Prostate gland (tissue), 2 donors: Measurements from ENCODE around the gene PDCD10. TPM values are rescaled to one million over a fixed set of nuclear protein-coding genes. Genes with fewer than 3 reads are reported as not detected.

ENCODE experiments used
- DNase-seq: peaks from one replicate; pipeline ENCODE4 v3.0.0-alpha.2; 2019; ENCODE audit warnings: low spot score
- H3K27ac ChIP-seq, 2 donors: fragments of 200-600 bp; sonication (generic); 2 replicates each; pipeline ENCODE4 v1.5.1; 2017 to 2019
- H3K27me3 ChIP-seq: fragments of 200-600 bp; sonication (generic); replicated peaks from 2 replicates; pipeline ENCODE4 v1.5.1; 2019; ENCODE audit not compliant: insufficient read depth
- H3K36me3 ChIP-seq, 2 donors: fragments of 200-600 bp; sonication (generic); 1 replicate in 1 of 2; 2 replicates in 1 of 2; pipeline versions ENCODE4 v1.5.1 to v1.8.1; 2017 to 2019
- H3K4me1 ChIP-seq: fragments of 200-600 bp; sonication (generic); replicated peaks from 2 replicates; pipeline ENCODE4 v1.5.1; 2019
- H3K4me3 ChIP-seq, 2 donors: fragments of 200-600 bp; sonication (generic); 2 replicates each; pipeline ENCODE4 v1.5.1; 2017 to 2019
- H3K9me3 ChIP-seq: fragments of 200-600 bp; sonication (generic); 2 replicates; pipeline ENCODE4 v1.5.1; 2017
- CTCF ChIP-seq, 4 experiments: fragments of 200-600 bp in 2 of 4; fragments of 450-650 bp in 2 of 4; sonication (generic) in 2 of 4; IDR thresholded peaks; 1 replicate in 3 of 4; 2 replicates in 1 of 4; pipeline ENCODE4 v1.5.1; 2016 to 2019; ENCODE audit warnings: antibody characterized with exemption in 4 of 4, mild to moderate bottlenecking in 2 of 4, moderate library complexity in 2 of 4
- POLR2A ChIP-seq: fragments of 450-650 bp; IDR thresholded peaks from one replicate; pipeline ENCODE4 v1.6.1; 2016; ENCODE audit warnings: antibody characterized with exemption, mild to moderate bottlenecking
- POLR2AphosphoS5 ChIP-seq: sonication (generic); formaldehyde crosslinking; IDR thresholded peaks from one replicate; pipeline ENCODE4 v1.6.1; 2017; ENCODE audit warnings: antibody characterized with exemption
- WGBS: methylation state at CpG from one replicate; pipeline ENCODE4 v1.1.5; 2018; 5-methylcytosine and 5-hydroxymethylcytosine counted together
- intact Hi-C: fragments of 100-400 bp; cut with DNase I; formaldehyde crosslinking; loops from one replicate; pipeline ENCODE4 v1.14.2; 2022
- total RNA-seq, 2 donors: library from RNA; depleted of rRNA; stranded (reverse); fragments of >200 nt; gene quantifications; one replicate each; pipeline ENCODE4 v1.1.0, GENCODE V29; 2016

PDCD10 gene
- total RNA-seq, 2 donors from 2014 or later, result 50.3 to 58.1 TPM

GRCh38 chr3:167740961-167741587, 6.4 kb upstream of the PDCD10 start:
- TF ChIP-seq CTCF (IDR thresholded peaks at IDR 0.05) (no peak), POLR2A (no peak), POLR2AphosphoS5 (no peak)
- no peaks in the 10 kb centered on the region for H3K36me3 ChIP-seq
- DNase-seq, result no peak
- 76% methylated on average over 2 of the region's 2 CpGs for WGBS
- H3K4me1 ChIP-seq, result no peaks in the 10 kb centered on the region
- H3K27me3 ChIP-seq, result no peaks in the 10 kb centered on the region
- intact Hi-C loops, result no loop called here
- H3K4me3 ChIP-seq, result no peak overlapping the region
- no peak overlapping the region for H3K27ac ChIP-seq
- no peaks in the 10 kb centered on the region for H3K9me3 ChIP-seq

- no peaks in the 10 kb centered on the region for H3K27me3 ChIP-seq
- H3K9me3 ChIP-seq, result no peaks in the 10 kb centered on the region
- intact Hi-C loops, result no loop called here
- no peak for TF ChIP-seq CTCF (IDR thresholded peaks at IDR 0.05)
- no peak for TF ChIP-seq POLR2AphosphoS5
- no peak for TF ChIP-seq POLR2A
- no peak overlapping the region for H3K27ac ChIP-seq
- no peaks in the 10 kb centered on the region for H3K36me3 ChIP-seq
- H3K4me1 ChIP-seq, result no peaks in the 10 kb centered on the region
- no peak overlapping the region for H3K4me3 ChIP-seq
- WGBS, result 96% methylated on average over 4 of the region's 4 CpGs
- no peak for DNase-seq
Measured at GRCh38 chr3:167739190-167739810, 4.6 kb upstream of the PDCD10 start.

- Histone ChIP-seq H3K36me3 (no peaks in the 10 kb centered on the region), H3K9me3 (no peaks in the 10 kb centered on the region), H3K27ac (no peak overlapping the region), H3K4me3 (no peak overlapping the region), H3K27me3 (no peaks in the 10 kb centered on the region), H3K4me1 (no peaks in the 10 kb centered on the region)
- 81% methylated on average over 2 of the region's 2 CpGs for WGBS
- no peak for DNase-seq
- no peak for TF ChIP-seq POLR2AphosphoS5
- no peak for TF ChIP-seq CTCF (IDR thresholded peaks at IDR 0.05)
- no peak for TF ChIP-seq POLR2A
- intact Hi-C loops, result no loop called here
Measured at GRCh38 chr3:167738037-167738436, 3.3 kb upstream of the PDCD10 start.

- H3K4me3 ChIP-seq, result no peak overlapping the region
- no peaks in the 10 kb centered on the region for H3K4me1 ChIP-seq
- H3K27me3 ChIP-seq, result no peaks in the 10 kb centered on the region
- WGBS, result 76% methylated on average over 2 of the region's 2 CpGs
- H3K27ac ChIP-seq, result no peak overlapping the region
- no peaks in the 10 kb centered on the region for H3K9me3 ChIP-seq
- H3K36me3 ChIP-seq, result no peaks in the 10 kb centered on the region
- no peak for DNase-seq
- intact Hi-C loops, result no loop called here
- TF ChIP-seq CTCF (IDR thresholded peaks at IDR 0.05) (no peak), POLR2AphosphoS5 (no peak), POLR2A (no peak)
Measured at GRCh38 chr3:167736997-167737396, 2.3 kb upstream of the PDCD10 start.

- Histone ChIP-seq H3K4me1 (no peaks in the 10 kb centered on the region), H3K4me3 (peak overlapping the region in 1 of 2 donors; percentile 54), H3K9me3 (no peaks in the 10 kb centered on the region), H3K36me3 (no peaks in the 10 kb centered on the region), H3K27ac (peak overlapping the region in 1 of 2 donors; percentile 82), H3K27me3 (no peaks in the 10 kb centered on the region)
- WGBS, result 13% methylated on average over 7 of the region's 7 CpGs
- TF ChIP-seq POLR2A, result no peak
- no peak for TF ChIP-seq CTCF (IDR thresholded peaks at IDR 0.05)
- no peak for TF ChIP-seq POLR2AphosphoS5
- no peak for DNase-seq
- intact Hi-C loops, result no loop called here
Measured at GRCh38 chr3:167736264-167736787, 1.6 kb upstream of the PDCD10 start.
